NK-92 (cell line): ENCODE measurements around the gene BCL6B.

Source experiments
- DNase-seq: peaks from one replicate; lab custom pipeline; 2025; ENCODE audit not compliant: unreplicated experiment; lab: John Stamatoyannopoulos, UW

BCL6B gene

DNA sequence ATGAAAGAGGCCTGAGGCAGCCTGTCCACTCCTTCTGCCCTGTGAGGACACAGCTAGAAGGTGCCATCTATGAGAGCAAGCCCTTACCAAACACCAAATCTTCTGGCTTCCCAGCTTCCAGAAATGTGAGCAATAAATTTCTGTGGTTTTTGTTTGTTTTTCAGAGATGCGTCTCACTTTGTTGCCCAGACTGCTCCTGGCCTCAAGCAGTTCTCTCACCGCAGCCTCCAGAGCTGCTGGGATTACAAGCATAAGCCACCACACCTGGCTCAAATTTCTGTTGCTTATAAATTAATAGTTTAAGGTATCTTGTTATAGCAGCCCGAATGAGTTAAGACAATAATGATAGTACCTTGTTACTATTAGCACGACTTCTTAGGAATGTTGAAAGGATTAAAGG lies 33.5 kb downstream of the BCL6B start:
- no peak for DNase-seq

DNA sequence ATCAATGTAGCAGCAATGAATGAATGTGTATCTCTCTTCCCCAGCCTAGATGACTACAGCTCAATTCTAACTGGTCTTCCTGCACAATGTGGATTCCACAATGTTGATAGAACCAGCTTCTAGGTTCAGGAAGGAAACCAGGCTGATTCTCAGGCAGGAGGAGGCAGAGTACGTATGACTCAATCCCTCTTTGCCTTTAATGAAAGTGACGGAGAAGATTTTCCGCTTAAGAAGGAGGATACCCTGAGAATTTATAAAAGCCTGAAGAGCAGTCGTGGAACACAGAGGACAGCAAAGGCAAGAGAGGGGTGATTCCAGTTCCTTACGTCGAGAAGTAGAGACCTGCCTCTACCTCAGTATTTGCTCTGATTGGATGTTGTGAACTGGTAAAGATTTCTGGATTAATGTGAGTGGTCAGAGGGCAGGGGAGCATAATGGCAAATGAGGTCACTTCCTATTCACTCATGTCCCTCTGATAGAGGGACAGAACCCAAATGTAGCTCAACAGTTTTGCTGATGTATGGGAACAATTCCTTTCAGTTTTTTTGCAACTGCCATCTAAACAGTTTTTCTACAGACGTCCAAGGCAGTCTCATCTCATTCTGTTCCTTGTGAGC lies 36.1 kb downstream of the BCL6B start:
- DNase-seq = no peak

DNA sequence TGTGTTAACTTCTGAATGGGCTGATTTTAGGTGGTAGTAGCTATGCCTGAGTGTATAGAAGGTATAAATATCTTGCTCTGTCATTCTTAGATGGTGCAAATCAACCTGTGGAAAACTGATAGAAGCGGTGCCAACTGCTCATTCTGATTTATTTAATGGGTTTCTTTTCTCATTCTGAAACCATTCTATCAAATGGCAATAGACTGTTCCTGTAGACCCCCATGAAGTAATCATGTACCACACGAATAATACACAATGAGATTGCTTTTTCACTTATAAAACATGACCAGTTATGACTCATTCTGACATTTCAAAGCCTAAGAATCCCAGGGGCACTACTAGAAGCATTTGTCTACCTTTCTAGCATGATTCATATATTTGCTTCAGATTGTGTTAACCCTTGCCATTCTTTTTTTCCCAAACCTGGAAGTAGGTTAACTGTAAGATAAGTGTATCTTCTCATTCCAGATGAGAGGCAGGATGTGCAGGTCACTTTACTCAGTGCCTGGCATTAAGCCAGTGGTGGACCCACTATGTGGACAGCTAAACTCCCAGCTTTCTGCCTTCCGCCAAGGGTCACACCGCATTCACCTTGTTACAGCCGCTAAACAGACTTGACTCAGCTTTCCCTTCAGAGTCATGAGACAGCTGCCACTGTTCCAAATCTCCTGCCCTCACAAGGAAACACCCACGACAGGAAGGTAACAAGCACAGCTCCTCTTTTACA lies 37.5 kb downstream of the BCL6B start:
- DNase-seq = no peak

DNA sequence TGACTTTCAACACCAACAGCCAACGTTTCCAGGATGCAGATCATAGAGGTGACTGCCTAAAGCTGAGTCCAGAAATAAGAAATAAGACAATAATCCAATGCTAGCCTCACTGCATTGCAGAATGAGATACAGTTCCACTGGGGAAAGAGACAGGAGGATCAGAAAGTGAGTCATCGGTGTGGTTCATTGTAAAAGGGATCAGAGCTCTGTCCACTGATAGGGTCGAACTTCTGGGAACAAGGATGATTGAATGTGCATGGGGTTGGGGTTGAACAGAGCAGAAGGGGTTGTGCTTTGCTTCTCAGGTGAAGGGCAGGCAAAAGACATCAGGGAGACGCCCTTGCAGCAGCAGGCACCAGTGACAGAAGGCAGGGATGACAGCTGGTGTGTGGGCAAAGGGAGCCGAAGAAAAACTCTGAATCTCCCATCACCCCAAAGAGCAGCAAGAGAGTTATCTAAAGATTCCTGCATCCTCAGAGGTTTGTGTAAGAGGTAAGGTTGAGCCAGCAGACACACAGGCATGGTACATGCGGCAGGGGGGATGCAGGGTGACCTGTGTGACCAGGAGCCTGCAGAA lies 40.8 kb downstream of the BCL6B start:
- no peak for DNase-seq

DNA sequence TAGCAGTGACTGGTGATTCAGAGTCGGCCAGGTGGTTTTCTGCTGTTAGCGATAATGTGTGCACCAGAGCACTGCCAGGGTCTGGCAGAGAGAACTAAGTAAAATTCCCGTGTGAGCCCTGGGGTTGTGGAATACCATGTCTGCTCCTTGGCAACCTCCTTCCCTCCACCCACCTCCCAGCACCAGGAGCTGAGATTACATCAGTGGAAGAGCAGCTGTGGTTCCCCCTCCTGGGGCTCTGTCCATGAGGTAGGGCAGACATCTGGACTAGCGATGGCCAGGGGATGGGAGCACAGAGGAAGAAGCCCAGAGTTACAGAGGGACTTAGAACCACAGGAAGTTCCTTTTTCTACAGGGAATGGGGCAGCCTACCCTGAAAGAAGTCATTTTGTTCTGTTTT lies 41.4 kb downstream of the BCL6B start:
- DNase-seq = no peak

DNA sequence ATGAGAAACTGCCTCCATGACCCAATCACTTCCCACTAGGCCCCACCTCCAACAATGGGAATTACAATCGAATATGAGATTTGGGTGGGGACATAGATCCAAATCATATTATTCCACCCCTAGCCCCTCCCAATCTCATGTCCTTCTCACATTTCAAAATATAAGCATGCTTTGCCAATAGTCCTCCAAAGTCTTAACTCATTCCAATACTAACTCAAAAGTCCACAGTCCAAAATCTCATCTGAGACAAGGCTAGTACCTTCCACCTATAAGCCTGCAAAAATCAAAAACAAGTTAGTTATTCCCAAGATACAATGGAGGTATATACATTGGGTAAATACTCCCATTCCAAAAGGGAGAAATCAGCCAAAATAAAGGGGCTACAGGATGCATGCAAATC lies 44.3 kb downstream of the BCL6B start:
- no peak for DNase-seq

DNA sequence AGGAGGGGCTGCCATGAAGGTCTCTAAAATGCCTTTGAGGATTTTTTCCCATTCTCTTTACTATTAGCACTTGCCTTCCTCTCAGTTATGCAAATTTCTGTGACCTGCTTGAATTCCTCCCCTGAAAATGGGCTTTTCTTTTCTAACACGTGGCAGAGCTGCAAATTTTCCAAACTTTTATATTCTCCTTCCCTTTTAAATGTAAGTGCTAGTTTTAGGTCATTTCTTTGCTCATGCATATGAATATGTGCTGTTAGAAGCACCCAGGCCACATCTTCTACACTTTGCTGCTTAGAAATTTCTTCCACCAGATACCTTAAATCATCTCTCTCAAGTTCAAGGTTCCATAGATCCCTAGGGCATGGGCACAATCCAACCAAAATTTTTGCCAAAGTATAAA lies 45.4 kb downstream of the BCL6B start:
- no peak for DNase-seq

DNA sequence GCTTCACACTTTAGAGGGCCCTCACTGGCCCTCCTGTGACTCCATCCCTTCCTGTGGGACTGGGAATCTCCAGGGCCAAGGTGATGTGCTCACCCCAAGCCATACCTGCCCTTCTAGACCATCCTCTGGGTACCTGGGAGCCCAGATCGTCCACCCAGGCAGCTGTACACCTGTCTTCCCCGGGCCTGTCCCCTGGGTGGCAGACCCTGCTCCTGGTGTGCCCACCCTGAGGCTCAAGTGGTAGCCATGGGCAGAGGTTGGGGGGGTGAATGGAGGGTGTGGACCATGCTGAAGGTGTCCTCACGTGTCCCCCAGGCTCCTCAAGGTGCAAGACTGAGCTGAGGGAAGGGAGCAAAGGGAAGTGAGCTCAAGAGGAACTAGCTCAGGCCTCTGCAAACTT lies 47.9 kb downstream of the BCL6B start:
- DNase-seq = no peak

DNA sequence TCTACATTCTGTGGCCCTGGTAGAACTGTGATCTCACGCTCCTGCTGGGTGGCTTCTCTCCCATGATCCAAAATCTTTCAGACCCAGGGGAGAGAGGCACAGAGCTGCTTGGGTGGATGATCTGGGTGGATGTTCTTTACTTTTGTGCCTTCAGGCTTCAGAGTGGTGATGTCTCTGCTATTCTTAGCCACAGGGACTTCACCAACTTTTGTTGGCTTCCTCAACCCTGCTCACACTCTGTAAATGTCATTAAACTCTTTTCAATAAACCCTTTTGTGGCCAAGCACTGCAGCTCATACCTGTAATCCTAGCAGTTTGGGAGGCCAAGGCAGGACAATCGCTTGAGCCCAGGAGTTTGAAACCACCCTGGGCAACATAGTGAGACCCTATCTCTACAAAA lies 49.6 kb downstream of the BCL6B start:
- no peak for DNase-seq

DNA sequence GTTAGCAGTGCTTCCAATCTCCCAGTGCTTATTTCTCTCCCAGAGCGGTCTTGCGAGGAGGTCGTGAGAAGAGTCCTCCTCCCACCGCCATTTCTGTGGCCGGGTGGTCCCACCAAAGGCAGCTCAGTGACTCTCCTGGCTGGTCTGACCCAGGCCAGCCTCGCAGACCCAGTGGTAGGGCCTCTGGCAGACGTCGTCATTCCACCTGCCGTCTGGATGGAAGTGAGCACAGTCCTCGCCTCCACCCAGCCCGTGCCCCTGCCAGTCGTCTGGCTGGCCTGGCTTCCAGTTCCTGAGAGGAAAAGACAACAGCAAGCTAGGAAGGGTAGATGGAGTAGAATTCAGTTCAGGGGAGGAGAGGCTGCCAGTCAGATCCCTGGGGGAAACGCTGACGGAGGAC lies 52.1 kb downstream of the BCL6B start:
- no peak for DNase-seq

DNA sequence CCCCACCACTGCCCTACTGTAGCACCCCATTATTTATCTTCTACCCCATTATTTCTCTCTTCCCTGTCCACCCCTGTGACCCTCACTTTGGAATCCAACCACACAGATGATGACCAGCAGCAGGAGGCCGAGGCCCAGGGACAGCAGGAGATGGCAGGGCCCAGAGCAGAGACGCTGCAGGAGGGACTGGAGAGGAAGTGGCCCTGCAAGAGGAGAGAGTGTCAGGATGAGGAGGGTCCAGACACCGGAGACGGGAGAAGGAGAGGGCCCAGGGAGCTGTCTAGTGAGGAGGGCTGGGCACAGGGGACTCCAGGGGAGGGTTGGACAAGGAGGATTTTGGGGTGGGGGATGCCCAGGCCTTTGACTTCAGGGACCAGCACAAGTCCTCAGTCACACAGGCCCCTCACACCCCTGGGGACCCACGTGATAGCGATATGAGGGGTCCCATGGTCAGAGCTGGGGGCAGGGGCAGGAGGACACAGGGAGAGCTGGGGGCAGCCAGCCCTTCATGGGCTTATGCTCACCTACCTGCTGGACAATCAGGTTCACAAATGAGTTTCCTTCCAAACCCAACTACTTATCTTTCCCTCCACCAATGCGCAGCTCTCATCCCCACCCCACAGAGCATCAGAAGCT lies 55.2 kb downstream of the BCL6B start:
- DNase-seq = no peak

DNA sequence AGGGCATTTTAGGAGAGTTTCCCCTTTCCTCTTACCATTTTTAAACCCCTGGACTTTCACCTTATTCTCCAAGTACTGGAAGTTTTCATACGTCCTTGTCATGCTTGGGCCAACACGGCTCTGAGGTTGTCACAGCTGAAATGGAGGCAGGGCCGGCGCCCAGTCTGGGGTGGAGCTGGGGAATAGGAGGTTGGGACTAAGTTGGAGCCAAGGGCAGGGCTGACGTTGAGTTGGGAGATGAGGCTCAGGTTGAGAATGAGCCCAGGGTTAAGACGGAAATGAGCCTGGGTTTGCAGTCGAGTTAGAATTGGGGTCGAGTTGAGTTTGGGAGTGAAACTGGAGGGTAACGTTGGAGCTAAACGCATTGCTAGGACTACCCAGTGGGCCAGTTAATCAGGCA lies 55.9 kb downstream of the BCL6B start:
- DNase-seq = no peak
